AG04450 (cell line): ENCODE measurements around the gene NECTIN1. TPM values are rescaled to one million over a fixed set of nuclear protein-coding genes. Genes with fewer than 3 reads are reported as not detected.

Experiments
- CTCF ChIA-PET: fragments of 300-600, 350-600 bp; formaldehyde crosslinking; extraction: SDS; loops from one replicate; lab custom pipeline; 2022; ENCODE audit warnings: antibody characterized with exemption, inconsistent platforms; lab: Charles Lee
- POLR2A ChIA-PET: fragments of 350-600 bp; formaldehyde crosslinking; extraction: SDS; loops from one replicate; lab custom pipeline; 2021; ENCODE audit warnings: antibody characterized with exemption, inconsistent platforms; lab: Yijun Ruan, JAX
- DNase-seq: peaks from one replicate; pipeline ENCODE4 v3.0.0-alpha.2; 2011; ENCODE audit warnings: low read depth, low spot score
- H3K27ac ChIP-seq: one replicate; pipeline ENCODE4 v1.5.1; 2012; ENCODE audit warnings: low read depth, low read length, control low read depth
- H3K27me3 ChIP-seq: one replicate; pipeline ENCODE4 v1.6.0; 2012; ENCODE audit warnings: low read length; ENCODE audit not compliant: control insufficient read depth, insufficient read depth
- H3K4me3 ChIP-seq: 2 replicates; pipeline ENCODE4 v1.5.1; 2011; ENCODE audit warnings: mild to moderate bottlenecking, low read depth, low read length, control low read depth
- H3K9me3 ChIP-seq: 2 replicates; pipeline ENCODE4 v1.5.1; 2012; ENCODE audit warnings: low read length; ENCODE audit not compliant: control insufficient read depth, insufficient read depth
- polyA plus RNA-seq: library from polyadenylated mRNA; depleted of rRNA; stranded (reverse); fragments of >200 nt; gene quantifications from 2 replicates; pipeline ENCODE4 v1.2.3, GENCODE V29; 2011
- TF ChIP-seq, protein P1 (sequence below): IDR thresholded peaks from 2 replicates; pipeline ENCODE4 v1.5.1; 2011; ENCODE audit warnings: low read depth, low read length, control low read depth, inconsistent platforms

The NECTIN1 gene
- polyA plus RNA-seq, 1 experiment: 2.8 TPM

DNA sequence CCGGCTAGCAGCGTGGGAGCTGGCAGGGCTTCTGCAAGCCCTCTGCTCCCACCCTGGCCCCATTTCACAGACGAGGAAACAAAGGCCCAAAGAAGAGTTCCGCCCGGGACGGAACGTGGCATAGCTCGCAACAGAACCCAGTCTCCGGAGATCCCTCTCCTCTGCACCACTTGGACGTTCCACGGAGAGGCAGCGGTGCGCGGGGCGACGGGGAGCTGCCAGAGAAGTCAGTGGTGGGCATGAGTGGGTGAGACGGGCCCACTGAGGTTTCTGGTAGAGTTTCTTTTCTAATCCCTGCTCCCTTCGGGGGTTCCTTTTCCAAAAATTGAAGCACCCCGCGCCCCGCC lies 554 bp upstream of the NECTIN1 start:
- Histone ChIP-seq H3K27me3 (peaks cover 6% of the 10 kb centered on the region), H3K27ac (peak overlapping the region; percentile 39), H3K4me3 (peak overlapping the region; percentile 72), H3K9me3 (no peaks in the 10 kb centered on the region; the same call in 1 of the 2 replicates)
- ChIA-PET CTCF (interaction anchor here (0.6 to 2.0 kb wide), 47 partner anchors 8 to 392 kb away, joined by 3 to 34 read pairs (median 4); no protein-coding TSS in a partner anchor), POLR2A (interaction anchor here (0.7 to 1.6 kb wide), 4 partner anchors 9 to 145 kb away, joined by 3 to 8 read pairs (median 4); no protein-coding TSS in a partner anchor)
- DNase-seq: no peak
- TF ChIP-seq, protein P1, sequence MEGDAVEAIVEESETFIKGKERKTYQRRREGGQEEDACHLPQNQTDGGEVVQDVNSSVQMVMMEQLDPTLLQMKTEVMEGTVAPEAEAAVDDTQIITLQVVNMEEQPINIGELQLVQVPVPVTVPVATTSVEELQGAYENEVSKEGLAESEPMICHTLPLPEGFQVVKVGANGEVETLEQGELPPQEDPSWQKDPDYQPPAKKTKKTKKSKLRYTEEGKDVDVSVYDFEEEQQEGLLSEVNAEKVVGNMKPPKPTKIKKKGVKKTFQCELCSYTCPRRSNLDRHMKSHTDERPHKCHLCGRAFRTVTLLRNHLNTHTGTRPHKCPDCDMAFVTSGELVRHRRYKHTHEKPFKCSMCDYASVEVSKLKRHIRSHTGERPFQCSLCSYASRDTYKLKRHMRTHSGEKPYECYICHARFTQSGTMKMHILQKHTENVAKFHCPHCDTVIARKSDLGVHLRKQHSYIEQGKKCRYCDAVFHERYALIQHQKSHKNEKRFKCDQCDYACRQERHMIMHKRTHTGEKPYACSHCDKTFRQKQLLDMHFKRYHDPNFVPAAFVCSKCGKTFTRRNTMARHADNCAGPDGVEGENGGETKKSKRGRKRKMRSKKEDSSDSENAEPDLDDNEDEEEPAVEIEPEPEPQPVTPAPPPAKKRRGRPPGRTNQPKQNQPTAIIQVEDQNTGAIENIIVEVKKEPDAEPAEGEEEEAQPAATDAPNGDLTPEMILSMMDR: no peak

DNA sequence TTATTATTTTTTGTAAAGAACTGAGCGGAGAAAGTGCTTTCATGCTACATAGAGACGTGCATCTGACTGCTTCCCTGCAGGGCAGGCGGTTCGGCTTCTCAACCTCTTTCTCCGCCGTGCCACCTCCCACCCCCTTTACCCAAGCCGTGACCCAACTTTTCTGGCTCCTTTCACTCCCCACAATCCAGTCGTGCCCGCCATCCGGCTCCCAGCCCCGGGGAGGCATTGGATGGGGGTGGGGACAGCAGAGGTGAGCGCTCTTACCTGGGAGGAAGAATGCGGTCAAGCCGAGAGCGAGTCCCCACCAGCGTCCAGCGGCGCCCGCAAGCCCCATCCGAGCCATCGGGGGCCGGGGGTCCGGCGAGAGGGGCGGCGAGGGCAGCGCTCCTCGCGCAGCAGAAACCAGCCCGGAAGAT lies 781 bp downstream of the NECTIN1 start:
- H3K4me3 ChIP-seq: peak overlapping the region; percentile 72
- H3K27ac ChIP-seq: no peak overlapping the region
- no peak for DNase-seq
- ChIA-PET POLR2A (interaction anchor here (1.3 kb wide), 1 partner anchor 57 kb away, joined by 4 read pairs; no protein-coding TSS in a partner anchor), CTCF (interaction anchor here (1.1 to 2.0 kb wide), 3 partner anchors 39 to 380 kb away, joined by 4 to 14 read pairs (median 5); no protein-coding TSS in a partner anchor)
- no peaks in the 10 kb centered on the region; the same call in 1 of the 2 replicates for H3K9me3 ChIP-seq
- TF ChIP-seq, protein P1: no peak
- H3K27me3 ChIP-seq: peaks cover 6% of the 10 kb centered on the region

DNA sequence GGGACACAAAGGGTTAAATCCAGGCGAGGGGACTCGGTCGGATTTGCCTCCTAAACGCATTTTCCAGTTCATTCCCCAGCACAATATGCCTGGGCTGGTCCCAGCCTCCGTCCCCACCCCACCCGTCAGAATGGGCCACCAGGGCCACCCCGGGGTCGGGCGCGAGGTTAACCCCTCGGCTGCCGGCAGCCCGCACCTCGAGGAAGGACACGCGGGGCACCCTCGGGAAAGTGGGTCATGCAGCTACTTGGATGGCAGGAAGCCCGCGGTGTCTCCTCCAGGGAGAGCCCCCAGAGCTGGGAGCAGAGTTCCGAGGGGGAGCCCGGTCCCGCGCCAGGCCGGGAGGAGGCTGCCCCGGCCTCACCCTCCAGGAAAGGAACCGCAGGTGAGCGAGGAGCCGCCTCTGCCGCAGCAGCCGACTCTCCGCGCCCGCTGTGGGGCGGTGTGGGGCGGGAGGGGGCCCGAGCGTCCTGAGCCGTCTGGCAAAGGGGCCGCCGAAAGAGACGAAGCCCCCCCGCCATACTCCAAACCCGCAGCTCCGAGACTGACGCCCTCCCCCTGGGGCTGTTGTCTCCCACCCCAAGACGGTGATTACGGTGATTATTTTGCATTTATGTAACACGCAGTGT lies 1.4 kb downstream of the NECTIN1 start:
- TF ChIP-seq, protein P1: peak; percentile 32; the same call in 1 of the 2 replicates
- no peak for DNase-seq
- peak overlapping the region; percentile 72 for H3K4me3 ChIP-seq
- peaks cover 6% of the 10 kb centered on the region for H3K27me3 ChIP-seq
- H3K9me3 ChIP-seq: no peaks in the 10 kb centered on the region; the same call in 1 of the 2 replicates
- CTCF ChIA-PET: interaction anchor here (1.6 to 2.0 kb wide), 2 partner anchors 247 to 380 kb away, joined by 3 to 5 read pairs; no protein-coding TSS in a partner anchor
- POLR2A ChIA-PET: interaction anchor here (1.3 kb wide), 1 partner anchor 56 kb away, joined by 4 read pairs; no protein-coding TSS in a partner anchor
- no peak overlapping the region for H3K27ac ChIP-seq

DNA sequence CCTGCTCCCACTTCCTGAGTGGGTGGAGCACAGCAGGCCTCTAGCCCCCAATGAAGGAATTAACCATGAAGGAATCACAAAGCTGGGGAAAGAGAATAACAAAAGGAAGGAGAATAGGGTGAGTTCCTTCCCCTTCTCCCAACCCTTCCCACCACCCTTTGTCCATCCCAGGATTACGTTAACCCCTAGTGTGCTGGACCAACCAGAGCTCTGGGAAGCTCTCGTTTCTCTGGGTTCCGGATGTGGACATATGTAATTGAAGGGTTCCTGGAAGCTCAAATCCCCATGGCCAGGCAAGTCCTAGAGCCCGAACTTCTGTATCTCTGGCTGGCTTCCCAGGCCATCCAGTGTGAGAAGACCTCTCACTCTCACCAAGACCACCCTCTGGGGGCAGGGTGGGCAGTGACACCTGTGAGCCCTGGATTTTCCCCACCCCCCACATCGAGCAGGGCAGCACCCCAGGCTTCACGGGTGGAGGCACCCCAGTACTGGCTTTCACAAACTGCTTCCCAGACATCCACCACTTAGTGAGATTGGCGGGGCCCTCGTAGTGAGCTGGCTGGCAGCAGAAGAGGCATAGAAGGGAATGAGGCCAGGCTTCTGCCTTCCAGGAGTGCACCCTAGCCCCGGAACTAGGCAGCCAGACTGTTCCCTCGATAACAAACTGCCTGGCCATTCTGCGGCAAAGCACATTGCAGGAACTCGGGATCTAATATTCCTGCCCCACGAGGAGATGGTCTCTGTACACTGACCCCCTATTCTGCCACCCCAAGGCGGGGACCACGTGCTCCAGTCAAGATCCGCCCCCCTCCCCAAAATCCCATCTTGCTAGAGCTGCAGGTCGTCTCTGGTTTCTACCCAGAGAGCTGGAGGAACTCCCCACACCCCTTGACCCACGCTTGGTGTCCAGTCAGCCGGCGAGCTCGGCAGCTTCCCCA lies 2.1 kb downstream of the NECTIN1 start:
- Histone ChIP-seq H3K9me3 (no peaks in the 10 kb centered on the region; the same call in 1 of the 2 replicates), H3K4me3 (peak overlapping the region; percentile 72), H3K27ac (no peak overlapping the region), H3K27me3 (peaks cover 6% of the 10 kb centered on the region)
- CTCF ChIA-PET: interaction anchor here (1.6 to 2.0 kb wide), 2 partner anchors 247 to 381 kb away, joined by 3 to 5 read pairs; no protein-coding TSS in a partner anchor
- POLR2A ChIA-PET: interaction anchor here (1.3 kb wide), 1 partner anchor 55 kb away, joined by 4 read pairs; no protein-coding TSS in a partner anchor
- TF ChIP-seq, protein P1: no peak
- no peak for DNase-seq
